GM12872 (cell line): ENCODE results near the gene TK1.

Experiments used
- TF ChIP-seq, protein P1 (sequence below): IDR thresholded peaks from 3 replicates; pipeline ENCODE4 v1.5.1; 2011; ENCODE audit warnings: low read depth, mild to moderate bottlenecking, low read length, moderate library complexity; ENCODE audit not compliant: insufficient read depth

The TK1 gene

GRCh38 chr17:78143214-78144146 is 43.4 kb downstream of the TK1 start:
- TF ChIP-seq, protein P1, sequence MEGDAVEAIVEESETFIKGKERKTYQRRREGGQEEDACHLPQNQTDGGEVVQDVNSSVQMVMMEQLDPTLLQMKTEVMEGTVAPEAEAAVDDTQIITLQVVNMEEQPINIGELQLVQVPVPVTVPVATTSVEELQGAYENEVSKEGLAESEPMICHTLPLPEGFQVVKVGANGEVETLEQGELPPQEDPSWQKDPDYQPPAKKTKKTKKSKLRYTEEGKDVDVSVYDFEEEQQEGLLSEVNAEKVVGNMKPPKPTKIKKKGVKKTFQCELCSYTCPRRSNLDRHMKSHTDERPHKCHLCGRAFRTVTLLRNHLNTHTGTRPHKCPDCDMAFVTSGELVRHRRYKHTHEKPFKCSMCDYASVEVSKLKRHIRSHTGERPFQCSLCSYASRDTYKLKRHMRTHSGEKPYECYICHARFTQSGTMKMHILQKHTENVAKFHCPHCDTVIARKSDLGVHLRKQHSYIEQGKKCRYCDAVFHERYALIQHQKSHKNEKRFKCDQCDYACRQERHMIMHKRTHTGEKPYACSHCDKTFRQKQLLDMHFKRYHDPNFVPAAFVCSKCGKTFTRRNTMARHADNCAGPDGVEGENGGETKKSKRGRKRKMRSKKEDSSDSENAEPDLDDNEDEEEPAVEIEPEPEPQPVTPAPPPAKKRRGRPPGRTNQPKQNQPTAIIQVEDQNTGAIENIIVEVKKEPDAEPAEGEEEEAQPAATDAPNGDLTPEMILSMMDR = no peak

DNA sequence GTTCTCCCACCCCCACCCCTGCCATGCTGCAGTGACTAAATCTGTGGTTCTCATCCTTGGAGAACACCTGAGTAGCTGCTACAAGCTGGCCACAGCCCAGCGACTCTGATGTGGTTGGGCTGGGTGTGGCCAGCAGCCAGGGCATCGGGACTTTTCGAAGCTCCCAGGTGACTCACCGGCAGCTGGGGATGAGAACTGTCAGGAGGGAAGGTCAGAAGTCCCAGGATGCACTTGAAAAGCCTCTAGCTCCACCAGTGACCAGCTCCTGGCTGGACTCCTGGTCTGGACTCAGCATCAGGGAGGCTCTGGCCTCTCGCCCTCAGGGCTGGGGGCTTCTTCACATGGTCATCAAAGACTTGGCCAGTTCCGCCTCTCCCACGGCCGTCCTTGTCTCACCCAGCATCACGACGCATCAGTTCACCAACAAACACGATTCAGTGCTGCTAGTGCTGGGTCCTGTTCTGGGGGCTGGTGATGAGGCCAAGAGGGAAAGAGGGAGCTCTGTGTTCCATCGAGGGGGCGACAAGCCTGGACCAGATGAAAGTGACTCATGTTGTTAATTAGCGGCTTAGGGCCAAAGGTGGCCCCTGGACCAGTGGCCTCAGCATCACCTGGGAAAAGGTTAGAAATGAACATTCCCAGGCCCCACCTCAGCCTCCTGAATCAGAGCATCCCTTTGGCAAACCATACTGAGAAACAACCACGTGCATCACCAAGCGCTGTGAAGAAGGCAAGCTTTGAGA is 44.6 kb downstream of the TK1 start:
- TF ChIP-seq, protein P1 = no peak

DNA sequence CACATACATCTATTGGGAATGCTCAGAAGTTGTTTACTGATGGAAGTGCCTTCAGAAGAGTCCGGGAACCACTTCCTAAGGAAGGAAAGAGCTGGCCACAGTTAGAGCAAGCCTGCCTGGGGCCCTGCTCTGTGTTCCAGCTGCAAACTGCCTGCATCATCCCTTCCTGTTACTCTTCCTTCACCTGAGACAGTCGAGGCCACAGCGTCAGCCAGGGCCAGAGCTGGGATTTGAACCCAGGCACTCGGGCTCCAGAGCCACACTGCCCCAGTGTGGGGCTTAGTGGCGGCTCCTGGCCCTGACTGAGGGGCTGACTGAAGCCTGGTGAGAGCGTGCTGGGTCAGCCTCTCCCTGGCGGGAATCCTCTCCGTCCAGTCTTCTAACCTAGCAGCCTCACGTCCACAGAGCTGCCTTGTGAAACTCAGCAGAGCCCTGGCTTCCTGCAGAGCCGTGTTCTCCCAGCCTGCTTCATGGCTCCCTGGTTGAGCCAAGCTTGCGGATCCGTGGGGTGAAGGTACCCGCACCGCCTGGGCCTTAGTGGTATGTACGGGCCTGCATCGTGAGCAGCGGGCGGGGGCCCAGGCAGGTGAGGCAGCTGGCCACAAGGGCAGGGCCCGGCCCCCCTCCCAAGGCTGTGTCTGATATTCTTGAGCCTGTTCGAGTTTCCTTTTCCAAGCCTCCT is 45.3 kb downstream of the TK1 start:
- TF ChIP-seq, protein P1 = no peak

DNA sequence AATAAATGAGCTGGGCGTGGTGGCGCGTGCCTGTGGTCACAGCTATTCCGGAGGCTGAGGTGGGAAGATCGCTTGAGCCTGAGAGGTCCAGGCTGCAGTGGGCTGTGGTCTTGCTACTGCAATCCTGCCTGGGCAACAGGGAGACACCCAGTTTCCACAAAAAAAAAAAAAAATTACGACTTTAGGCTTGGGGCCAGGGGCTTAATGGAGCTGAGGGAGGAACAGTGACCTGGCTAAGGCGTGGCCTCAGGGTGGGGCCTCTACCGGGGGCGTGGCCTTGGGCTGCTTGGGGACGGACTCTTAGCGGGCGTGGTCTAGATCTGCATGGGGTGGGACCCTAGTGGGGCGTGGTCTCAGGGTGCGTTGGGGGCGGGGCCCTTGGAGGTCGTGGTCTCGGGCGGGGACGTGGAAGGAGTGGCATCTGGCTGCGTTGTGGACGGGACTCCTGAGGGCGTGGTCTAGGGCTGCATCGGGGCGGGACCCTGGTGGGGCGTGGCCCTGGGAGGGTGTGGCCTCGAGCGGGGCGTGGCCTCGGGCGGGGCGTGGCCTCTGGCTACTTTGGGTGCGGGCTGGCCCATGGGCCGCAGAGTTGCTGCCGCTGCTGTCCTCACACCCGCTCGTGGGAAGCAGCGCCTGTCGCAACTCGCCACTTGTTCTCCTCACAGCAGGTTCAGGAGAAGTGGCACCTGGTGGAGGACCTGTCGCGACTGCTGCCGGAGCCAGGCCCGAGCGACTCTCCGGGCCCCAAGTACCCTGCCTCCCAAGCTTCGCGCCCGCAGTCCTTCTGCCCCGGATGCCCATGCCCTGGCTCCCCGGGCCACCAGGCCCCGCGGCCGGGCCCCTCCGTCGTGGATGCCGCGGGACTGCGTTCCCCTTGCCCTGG is 46.4 kb downstream of the TK1 start:
- TF ChIP-seq, protein P1 = no peak

- TF ChIP-seq, protein P1 = no peak
Observed at GRCh38 chr17:78138204-78139060, 48.4 kb downstream of the TK1 start.

DNA sequence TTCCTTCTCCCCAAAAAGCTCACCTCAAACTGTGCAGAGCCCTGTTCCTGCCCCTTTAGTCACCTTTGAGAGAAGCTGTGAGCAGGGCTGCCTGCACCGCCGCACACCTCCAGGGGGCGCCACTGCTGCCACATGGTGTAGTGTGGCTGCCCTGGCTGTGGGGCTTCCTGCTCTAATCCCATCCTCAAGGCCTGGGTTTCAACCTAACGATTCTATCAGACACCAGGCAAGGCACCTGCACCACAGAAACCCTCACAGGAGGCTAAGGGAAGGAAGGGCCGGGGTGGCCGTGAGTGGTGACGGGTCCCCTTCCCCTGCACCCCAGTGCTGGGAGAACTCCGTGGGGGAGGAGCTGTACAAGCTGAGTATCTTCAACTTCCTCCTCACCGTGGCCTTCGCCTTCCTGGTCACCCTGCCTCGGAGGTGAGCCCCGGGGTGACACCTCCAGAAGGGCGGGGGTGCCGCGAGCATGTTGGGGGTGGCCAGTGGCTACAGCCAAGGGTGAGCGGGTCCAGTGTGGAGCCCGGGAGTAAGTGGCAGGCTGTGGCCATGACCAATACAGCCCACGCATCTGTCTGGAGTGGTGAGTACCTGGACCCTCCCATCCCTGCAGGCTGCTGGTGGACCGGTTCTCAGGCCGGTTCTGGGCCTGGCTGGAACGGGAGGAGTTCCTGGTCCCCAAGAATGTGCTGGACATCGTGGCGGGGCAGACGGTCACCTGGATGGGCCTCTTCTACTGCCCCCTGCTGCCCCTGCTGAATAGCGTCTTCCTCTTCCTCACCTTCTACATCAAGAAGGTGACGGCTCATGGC is 49.3 kb downstream of the TK1 start:
- TF ChIP-seq, protein P1 = peak; percentile 83
